ENCODE measurements around the gene TRIM63.

DNA sequence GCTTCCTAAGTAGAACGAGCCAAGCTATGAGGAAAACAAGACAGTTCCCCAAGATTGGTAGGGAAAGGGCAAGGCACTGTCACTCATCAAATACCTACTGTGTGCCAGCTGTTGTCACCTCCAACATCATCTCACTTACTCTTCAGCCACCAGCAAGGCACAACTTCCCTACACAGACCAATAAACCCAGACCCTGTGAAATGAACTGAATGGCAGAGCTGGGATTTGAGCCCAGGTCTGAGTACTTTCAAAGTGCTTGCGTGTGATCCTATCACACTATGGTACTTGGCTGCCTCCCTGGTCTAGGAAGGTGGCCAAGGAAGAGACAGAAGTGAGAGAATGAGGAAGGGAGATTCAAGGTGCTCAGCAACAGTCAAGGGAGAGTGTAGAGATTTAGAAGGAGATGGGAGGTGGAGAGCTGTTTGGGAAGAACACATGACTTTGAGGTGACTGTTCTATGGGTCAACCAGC is 16.7 kb upstream of the TRIM63 start:
- TF ChIP-seq YY1 (IDR thresholded peaks at IDR 0.05; ENCODE audit: insufficient read depth, insufficient read length) (no peak), SUZ12 (IDR thresholded peaks at IDR 0.05; ENCODE audit: extremely low read depth, insufficient read depth, insufficient read length) (no peak), ZNF274 (IDR thresholded peaks at IDR 0.05; ENCODE audit: low read depth, low read length) (no peak)
